Progenitor cell of endocrine pancreas (in vitro differentiated cells): ENCODE measurements around the gene FRMPD4. TPM values are rescaled to one million over a fixed set of nuclear protein-coding genes. Genes with fewer than 3 reads are reported as not detected.

Experiments used
- DNase-seq: peaks from one replicate; pipeline ENCODE4 v3.0.0; 2021; ENCODE audit warnings: low spot score; ENCODE audit not compliant: unreplicated experiment
- H3K27ac Mint-ChIP-seq: 2 replicates; pipeline ENCODE4 v1.8.0; 2021; ENCODE audit warnings: mild to moderate bottlenecking, moderate library complexity, mixed read lengths
- H3K27me3 Mint-ChIP-seq: 2 replicates; pipeline ENCODE4 v1.8.0; 2021; ENCODE audit warnings: mixed read lengths
- H3K36me3 Mint-ChIP-seq: 2 replicates; pipeline ENCODE4 v1.8.0; 2022; ENCODE audit warnings: mixed read lengths; ENCODE audit not compliant: insufficient read depth
- H3K4me1 Mint-ChIP-seq: 2 replicates; pipeline ENCODE4 v1.8.0; 2021; ENCODE audit warnings: low read depth, mixed read lengths
- H3K4me3 Mint-ChIP-seq: 2 replicates; pipeline ENCODE4 v1.8.0; 2021; ENCODE audit warnings: low read depth, mild to moderate bottlenecking, moderate library complexity, mixed read lengths
- H3K9me3 Mint-ChIP-seq: 2 replicates; pipeline ENCODE4 v1.8.0; 2021; ENCODE audit warnings: low read depth, mixed read lengths
- total RNA-seq: library from RNA; stranded (reverse); gene quantifications from 2 replicates; pipeline ENCODE4 v1.2.1, GENCODE V29; 2021
- TF ChIP-seq, protein P1 (sequence below): fragments of 200-600 bp; sonication (generic); IDR thresholded peaks from one replicate; pipeline ENCODE4 v1.5.0; 2021; ENCODE audit warnings: antibody characterized with exemption, mild to moderate bottlenecking; ENCODE audit not compliant: unreplicated experiment

Gene FRMPD4
- total RNA-seq, 1 donor from 2014 or later, result 0.10 TPM

DNA sequence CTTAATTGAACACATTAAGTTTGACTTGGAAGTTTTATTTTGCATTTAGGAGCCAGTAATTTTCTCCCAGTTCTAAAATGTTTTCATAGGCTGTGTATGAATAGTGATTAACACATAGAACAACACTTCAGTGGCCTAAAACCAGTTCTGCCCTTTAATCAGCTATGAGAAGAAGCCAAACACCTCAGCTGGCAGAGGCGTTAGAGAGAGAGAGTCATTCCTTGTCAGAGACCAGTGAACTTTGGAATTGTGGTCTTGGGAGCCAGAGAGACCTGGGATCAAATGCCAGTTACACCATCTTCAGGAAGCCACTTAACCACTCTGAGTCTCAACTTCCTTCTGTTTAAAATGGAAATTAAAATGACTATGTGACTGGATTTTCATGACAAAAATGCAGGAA, 613.6 kb downstream of the FRMPD4 start:
- DNase-seq, result no peak
- H3K27ac Mint-ChIP-seq, result no peak overlapping the region
- H3K27me3 Mint-ChIP-seq, result no peaks in the 10 kb centered on the region
- H3K4me3 Mint-ChIP-seq, result no peak overlapping the region
- TF ChIP-seq, protein P1, sequence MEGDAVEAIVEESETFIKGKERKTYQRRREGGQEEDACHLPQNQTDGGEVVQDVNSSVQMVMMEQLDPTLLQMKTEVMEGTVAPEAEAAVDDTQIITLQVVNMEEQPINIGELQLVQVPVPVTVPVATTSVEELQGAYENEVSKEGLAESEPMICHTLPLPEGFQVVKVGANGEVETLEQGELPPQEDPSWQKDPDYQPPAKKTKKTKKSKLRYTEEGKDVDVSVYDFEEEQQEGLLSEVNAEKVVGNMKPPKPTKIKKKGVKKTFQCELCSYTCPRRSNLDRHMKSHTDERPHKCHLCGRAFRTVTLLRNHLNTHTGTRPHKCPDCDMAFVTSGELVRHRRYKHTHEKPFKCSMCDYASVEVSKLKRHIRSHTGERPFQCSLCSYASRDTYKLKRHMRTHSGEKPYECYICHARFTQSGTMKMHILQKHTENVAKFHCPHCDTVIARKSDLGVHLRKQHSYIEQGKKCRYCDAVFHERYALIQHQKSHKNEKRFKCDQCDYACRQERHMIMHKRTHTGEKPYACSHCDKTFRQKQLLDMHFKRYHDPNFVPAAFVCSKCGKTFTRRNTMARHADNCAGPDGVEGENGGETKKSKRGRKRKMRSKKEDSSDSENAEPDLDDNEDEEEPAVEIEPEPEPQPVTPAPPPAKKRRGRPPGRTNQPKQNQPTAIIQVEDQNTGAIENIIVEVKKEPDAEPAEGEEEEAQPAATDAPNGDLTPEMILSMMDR, result no peak
- H3K36me3 Mint-ChIP-seq, result no peaks in the 10 kb centered on the region
- peaks cover 25% of the 10 kb centered on the region for H3K9me3 Mint-ChIP-seq
- no peaks in the 10 kb centered on the region for H3K4me1 Mint-ChIP-seq

DNA sequence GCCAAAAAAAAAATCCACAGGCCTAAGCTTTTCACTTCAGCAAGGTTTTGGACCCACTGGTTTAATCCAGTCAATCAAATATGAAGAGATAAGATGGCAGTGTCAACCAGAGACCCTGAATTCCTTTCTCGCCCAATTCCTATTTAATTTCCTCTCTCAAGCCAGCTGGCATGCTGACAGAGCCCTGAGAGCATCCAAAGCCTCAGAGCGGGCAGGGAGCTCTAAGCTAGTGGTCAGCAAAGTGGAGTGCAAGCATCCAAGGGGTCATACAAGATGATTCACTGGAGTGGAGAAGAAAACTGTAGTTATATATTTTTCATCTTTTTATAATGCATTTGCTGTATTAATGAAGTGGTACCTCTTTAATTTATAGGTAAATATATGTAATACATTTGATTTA, 615.1 kb downstream of the FRMPD4 start:
- H3K27me3 Mint-ChIP-seq, result no peaks in the 10 kb centered on the region
- no peaks in the 10 kb centered on the region for H3K36me3 Mint-ChIP-seq
- no peak overlapping the region for H3K27ac Mint-ChIP-seq
- no peaks in the 10 kb centered on the region for H3K4me1 Mint-ChIP-seq
- TF ChIP-seq, protein P1, result no peak
- no peak overlapping the region for H3K4me3 Mint-ChIP-seq
- no peak for DNase-seq
- H3K9me3 Mint-ChIP-seq, result peaks cover 30% of the 10 kb centered on the region

DNA sequence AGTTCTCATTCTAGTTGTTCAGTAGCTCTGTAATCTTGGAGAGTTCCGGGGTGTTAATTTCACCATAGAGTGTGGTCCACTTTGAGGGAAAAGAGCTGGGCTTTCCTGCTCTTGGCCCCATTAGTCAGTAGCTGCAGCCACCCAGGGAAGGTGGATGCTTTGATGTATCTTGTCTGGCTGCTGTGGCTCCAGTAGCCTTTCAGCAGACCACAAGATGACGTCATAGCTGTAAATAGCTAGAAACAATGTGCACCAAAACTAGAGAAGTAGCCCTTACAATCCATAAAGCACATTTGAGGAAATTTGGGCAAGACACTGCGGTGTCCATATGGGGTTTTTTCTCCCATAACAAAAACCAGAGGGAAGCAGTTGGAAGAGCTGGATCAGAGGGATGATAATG, 620.0 kb downstream of the FRMPD4 start:
- H3K36me3 Mint-ChIP-seq, result no peaks in the 10 kb centered on the region
- no peak overlapping the region for H3K27ac Mint-ChIP-seq
- no peak for DNase-seq
- H3K9me3 Mint-ChIP-seq, result peaks cover 24% of the 10 kb centered on the region
- TF ChIP-seq, protein P1, result no peak
- H3K4me3 Mint-ChIP-seq, result no peak overlapping the region
- no peaks in the 10 kb centered on the region for H3K4me1 Mint-ChIP-seq
- H3K27me3 Mint-ChIP-seq, result no peaks in the 10 kb centered on the region

DNA sequence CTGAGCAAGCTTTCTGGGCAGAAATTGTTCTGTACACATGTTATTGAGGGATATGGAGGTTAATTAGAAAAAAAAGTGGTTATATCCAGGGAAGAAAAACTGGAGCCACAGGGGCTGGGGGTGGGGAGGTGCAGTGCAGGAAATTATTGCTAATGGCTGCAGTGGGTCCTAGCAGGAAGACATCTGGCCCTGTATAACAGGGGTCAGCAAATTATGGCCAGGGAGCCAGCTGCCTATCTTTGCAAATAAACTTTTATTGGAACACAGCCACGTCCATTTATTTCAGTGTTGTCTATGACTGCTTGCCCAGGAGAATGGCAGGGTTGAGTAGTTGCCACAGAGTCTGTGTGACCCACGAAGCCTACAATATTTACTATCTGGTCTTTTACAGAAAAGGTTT, 629.6 kb downstream of the FRMPD4 start:
- no peak overlapping the region for H3K4me3 Mint-ChIP-seq
- no peaks in the 10 kb centered on the region for H3K4me1 Mint-ChIP-seq
- TF ChIP-seq, protein P1, result no peak
- H3K36me3 Mint-ChIP-seq, result no peaks in the 10 kb centered on the region
- H3K27ac Mint-ChIP-seq, result no peak overlapping the region
- H3K27me3 Mint-ChIP-seq, result peaks cover 12% of the 10 kb centered on the region
- peaks cover 40% of the 10 kb centered on the region for H3K9me3 Mint-ChIP-seq
- no peak for DNase-seq

DNA sequence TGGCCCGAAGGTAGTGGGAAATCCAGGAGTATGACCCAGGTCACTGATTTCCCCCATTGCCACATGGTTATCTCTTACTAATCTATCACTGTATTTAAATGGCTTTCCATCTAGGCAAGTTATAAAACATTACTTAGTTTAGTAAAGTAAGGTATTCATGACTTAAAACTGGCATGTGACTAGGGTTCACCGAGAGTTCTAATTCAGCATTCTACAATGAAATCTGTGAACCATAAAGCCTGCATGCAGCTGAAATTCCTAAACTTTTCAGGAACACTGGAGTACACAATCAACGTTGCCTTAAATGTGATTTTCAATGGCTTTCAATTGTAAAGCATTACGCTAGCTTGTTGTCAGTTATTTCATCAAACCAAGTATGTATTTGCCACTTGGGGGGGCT, 630.2 kb downstream of the FRMPD4 start:
- peaks cover 39% of the 10 kb centered on the region for H3K9me3 Mint-ChIP-seq
- H3K36me3 Mint-ChIP-seq, result no peaks in the 10 kb centered on the region
- no peak for DNase-seq
- no peak overlapping the region for H3K27ac Mint-ChIP-seq
- H3K27me3 Mint-ChIP-seq, result peaks cover 12% of the 10 kb centered on the region
- TF ChIP-seq, protein P1, result no peak
- H3K4me3 Mint-ChIP-seq, result no peak overlapping the region
- H3K4me1 Mint-ChIP-seq, result no peaks in the 10 kb centered on the region
